Measurements from ENCODE around the gene BNIP5.

GRCh38 chr6:36320475-36320874 lies 16.2 kb downstream of the BNIP5 start:
- TF ChIP-seq CTCF (IDR thresholded peaks at IDR 0.05) (no peak), POLR2A (IDR thresholded peaks at IDR 0.05) (no peak)
